GM10266 (cell line): ENCODE results near the gene TMEM164.

Experiments
- DNase-seq: peaks from one replicate; pipeline ENCODE4 v3.0.0; 2012; ENCODE audit errors: extremely low spot score
- CTCF ChIP-seq: IDR thresholded peaks from 2 replicates; pipeline ENCODE4 v1.5.1; 2012; ENCODE audit warnings: mild to moderate bottlenecking, low read depth; ENCODE audit not compliant: control insufficient read depth, insufficient read depth; ENCODE audit errors: missing control alignments

TMEM164 gene

GRCh38 chrX:110132450-110133114, 129.7 kb downstream of the TMEM164 start:
- no peak for DNase-seq

GRCh38 chrX:110133735-110134370, 130.9 kb downstream of the TMEM164 start:
- TF ChIP-seq CTCF, result no peak
- DNase-seq, result peak; percentile 6

More at GRCh38 chrX:110132450-110133114, 129.7 kb downstream of the TMEM164 start:
- no peak for TF ChIP-seq CTCF

- TF ChIP-seq CTCF, result no peak
- no peak for DNase-seq
Measured at GRCh38 chrX:110135618-110136017, 132.7 kb downstream of the TMEM164 start.

- TF ChIP-seq CTCF, result no peak
- DNase-seq, result no peak
Measured at GRCh38 chrX:110136136-110136535, 133.2 kb downstream of the TMEM164 start.

- no peak for DNase-seq
- no peak for TF ChIP-seq CTCF
Measured at GRCh38 chrX:110138557-110138956, 135.6 kb downstream of the TMEM164 start.

- no peak for DNase-seq
- TF ChIP-seq CTCF, result no peak
Measured at GRCh38 chrX:110139172-110139571, 136.3 kb downstream of the TMEM164 start.

GRCh38 chrX:110142096-110142495, 139.2 kb downstream of the TMEM164 start:
- TF ChIP-seq CTCF, result no peak
- no peak for DNase-seq
